Central memory CD8-positive, alpha-beta T cell (primary cell): ENCODE data around the gene ESRRA.

ENCODE experiments used
- ATAC-seq: fragments of 150-1000 bp; cut with Tn5 transposase; replicated peaks from 2 replicates; pipeline ENCODE4 v1.10.0; 2022; ENCODE audit warnings: mild to moderate bottlenecking, moderate FRiP score, moderate number of reproducible peaks; ENCODE audit not compliant: poor library complexity, severe bottlenecking; ENCODE audit errors: extremely low read depth
- DNase-seq, 2 donors: peaks; one replicate each; pipeline ENCODE4 v3.0.0; 2021; ENCODE audit warnings: low spot score in 2 of 2
- H3K27ac Mint-ChIP-seq: one replicate; pipeline ENCODE4 v1.8.0; 2022; ENCODE audit warnings: low read depth, mild to moderate bottlenecking, moderate library complexity, mixed read lengths
- H3K27me3 Mint-ChIP-seq: one replicate; pipeline ENCODE4 v1.8.0; 2022; ENCODE audit warnings: mixed read lengths
- H3K36me3 Mint-ChIP-seq: one replicate; pipeline ENCODE4 v1.8.0; 2022; ENCODE audit warnings: mild to moderate bottlenecking, moderate library complexity, mixed read lengths; ENCODE audit not compliant: insufficient read depth
- H3K4me1 Mint-ChIP-seq: one replicate; pipeline ENCODE4 v1.8.0; 2022; ENCODE audit warnings: mixed read lengths
- H3K4me3 Mint-ChIP-seq: one replicate; pipeline ENCODE4 v1.8.0; 2022; ENCODE audit warnings: mild to moderate bottlenecking, moderate library complexity, mixed read lengths
- H3K9me3 Mint-ChIP-seq: one replicate; pipeline ENCODE4 v1.8.0; 2022; ENCODE audit warnings: mixed read lengths

The ESRRA gene

GRCh38 chr11:64339754-64340408, 34.6 kb downstream of the ESRRA start, which contains the start of gene CCDC88B:
Gene CCDC88B, plus strand, starts transcription at chr11:64340204. Its CDS starts 63 bp downstream, at chr11:64340267.
- H3K4me3 Mint-ChIP-seq: peak within 1 kb of the TSS; percentile 87

GRCh38 chr11:64340671-64341335, 35.5 kb downstream of the ESRRA start:
- Mint-ChIP-seq H3K9me3 (no peaks in the 10 kb centered on the region), H3K27me3 (no peaks in the 10 kb centered on the region), H3K4me1 (peaks cover 37% of the 10 kb centered on the region), H3K27ac (peak overlapping the region; percentile 94), H3K36me3 (peaks cover 17% of the 10 kb centered on the region), H3K4me3 (peak overlapping the region; percentile 87)
- ATAC-seq (peak; percentile 31), DNase-seq (peak; percentile 65 to 66)

More at GRCh38 chr11:64339754-64340408, 34.6 kb downstream of the ESRRA start, which contains the start of gene CCDC88B:
- H3K27me3 Mint-ChIP-seq: no peaks in the 10 kb centered on the region
- DNase-seq (peak; percentile 75 to 89), ATAC-seq (peak; percentile 96)
- peak within 1 kb of the TSS; percentile 94 for H3K27ac Mint-ChIP-seq
- peaks cover 16% of the 10 kb centered on the region for H3K36me3 Mint-ChIP-seq
- no peaks in the 10 kb centered on the region for H3K9me3 Mint-ChIP-seq
- peaks cover 30% of the 10 kb centered on the region for H3K4me1 Mint-ChIP-seq

DNA sequence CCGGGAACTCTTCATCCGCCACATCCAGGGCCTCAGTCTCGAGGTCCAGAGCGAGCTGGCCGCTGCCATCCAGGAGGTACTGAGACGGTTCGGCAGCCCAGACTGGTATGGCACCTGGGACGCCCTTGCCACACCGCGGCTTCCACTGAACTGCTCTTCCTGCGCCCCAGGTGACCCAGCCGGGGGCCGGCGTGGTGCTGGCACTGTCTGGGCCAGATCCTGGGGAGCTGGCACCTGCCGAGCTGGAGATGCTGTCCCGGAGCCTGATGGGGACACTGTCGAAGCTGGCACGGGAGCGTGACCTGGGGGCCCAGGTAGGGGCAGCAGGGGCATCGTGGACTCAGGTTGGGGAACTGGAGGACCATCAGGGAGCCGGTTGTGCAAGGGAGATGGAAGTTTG, 36.1 kb downstream of the ESRRA start:
- Mint-ChIP-seq H3K4me1 (peaks cover 40% of the 10 kb centered on the region), H3K9me3 (no peaks in the 10 kb centered on the region), H3K36me3 (peaks cover 19% of the 10 kb centered on the region), H3K27ac (no peak overlapping the region), H3K4me3 (peak overlapping the region; percentile 87), H3K27me3 (no peaks in the 10 kb centered on the region)
- DNase-seq (no peak), ATAC-seq (no peak)

GRCh38 chr11:64341851-64342791, 36.8 kb downstream of the ESRRA start:
- H3K36me3 Mint-ChIP-seq: peaks cover 21% of the 10 kb centered on the region
- peak overlapping the region; percentile 87 for H3K4me3 Mint-ChIP-seq
- DNase-seq: peak; percentile 90 to 95
- ATAC-seq: peak; percentile 38
- H3K27ac Mint-ChIP-seq: peak overlapping the region; percentile 19
- no peaks in the 10 kb centered on the region for H3K9me3 Mint-ChIP-seq
- H3K27me3 Mint-ChIP-seq: no peaks in the 10 kb centered on the region
- H3K4me1 Mint-ChIP-seq: peaks cover 41% of the 10 kb centered on the region

- peaks cover 44% of the 10 kb centered on the region for H3K4me1 Mint-ChIP-seq
- ATAC-seq: no peak
- H3K36me3 Mint-ChIP-seq: peaks cover 23% of the 10 kb centered on the region
- H3K9me3 Mint-ChIP-seq: no peaks in the 10 kb centered on the region
- H3K27ac Mint-ChIP-seq: peak overlapping the region; percentile 19
- peak overlapping the region; percentile 87 for H3K4me3 Mint-ChIP-seq
- H3K27me3 Mint-ChIP-seq: no peaks in the 10 kb centered on the region
- DNase-seq: no peak
These were observed 37.8 kb downstream of the ESRRA start for GRCh38 chr11:64342869-64343745.

DNA sequence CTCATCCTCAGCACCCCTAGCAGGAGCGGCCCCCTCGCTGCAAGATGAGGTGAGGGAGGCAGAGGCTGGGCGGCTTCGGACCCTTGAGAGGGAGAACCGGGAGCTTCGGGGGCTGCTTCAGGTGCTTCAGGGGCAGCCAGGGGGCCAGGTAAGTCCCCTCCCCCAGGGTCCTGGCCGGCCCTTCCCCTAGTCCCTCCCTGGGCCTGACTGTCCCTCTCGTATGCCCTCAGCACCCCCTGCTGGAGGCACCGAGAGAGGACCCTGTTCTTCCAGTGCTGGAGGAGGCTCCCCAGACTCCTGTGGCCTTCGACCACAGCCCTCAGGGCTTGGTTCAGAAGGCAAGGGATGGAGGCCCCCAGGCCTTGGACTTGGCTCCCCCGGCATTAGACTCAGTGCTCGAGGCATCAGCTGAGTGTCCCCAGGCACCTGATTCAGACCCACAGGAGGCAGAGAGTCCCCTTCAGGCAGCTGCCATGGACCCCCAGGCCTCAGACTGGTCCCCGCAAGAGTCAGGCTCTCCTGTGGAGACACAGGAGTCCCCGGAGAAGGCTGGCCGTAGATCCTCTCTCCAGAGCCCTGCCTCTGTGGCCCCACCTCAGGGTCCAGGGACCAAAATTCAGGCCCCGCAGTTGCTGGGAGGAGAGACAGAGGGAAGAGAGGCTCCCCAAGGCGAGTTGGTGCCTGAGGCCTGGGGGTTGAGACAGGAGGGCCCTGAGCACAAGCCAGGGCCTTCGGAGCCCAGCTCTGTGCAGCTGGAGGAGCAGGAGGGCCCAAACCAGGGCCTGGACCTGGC, 38.6 kb downstream of the ESRRA start:
- Mint-ChIP-seq H3K9me3 (no peaks in the 10 kb centered on the region), H3K4me1 (peaks cover 43% of the 10 kb centered on the region), H3K4me3 (no peak overlapping the region), H3K27me3 (no peaks in the 10 kb centered on the region), H3K27ac (no peak overlapping the region), H3K36me3 (peaks cover 21% of the 10 kb centered on the region)
- ATAC-seq: no peak
- DNase-seq: no peak

GRCh38 chr11:64344787-64345186, 39.5 kb downstream of the ESRRA start:
- Mint-ChIP-seq H3K27ac (no peak overlapping the region), H3K27me3 (no peaks in the 10 kb centered on the region), H3K4me3 (no peak overlapping the region), H3K4me1 (peaks cover 35% of the 10 kb centered on the region), H3K9me3 (no peaks in the 10 kb centered on the region), H3K36me3 (peaks cover 23% of the 10 kb centered on the region)
- DNase-seq (no peak), ATAC-seq (no peak)

GRCh38 chr11:64347193-64347867, 42.0 kb downstream of the ESRRA start:
- peaks cover 21% of the 10 kb centered on the region for H3K4me1 Mint-ChIP-seq
- no peak for ATAC-seq
- H3K27me3 Mint-ChIP-seq: no peaks in the 10 kb centered on the region
- H3K4me3 Mint-ChIP-seq: no peak overlapping the region
- no peak for DNase-seq
- peaks cover 21% of the 10 kb centered on the region for H3K36me3 Mint-ChIP-seq
- no peaks in the 10 kb centered on the region for H3K9me3 Mint-ChIP-seq
- H3K27ac Mint-ChIP-seq: no peak overlapping the region

GRCh38 chr11:64348383-64349024, 43.2 kb downstream of the ESRRA start:
- H3K27ac Mint-ChIP-seq: no peak overlapping the region
- H3K4me1 Mint-ChIP-seq: peaks cover 21% of the 10 kb centered on the region
- no peaks in the 10 kb centered on the region for H3K27me3 Mint-ChIP-seq
- no peaks in the 10 kb centered on the region for H3K9me3 Mint-ChIP-seq
- ATAC-seq (no peak), DNase-seq (no peak)
- peaks cover 18% of the 10 kb centered on the region for H3K36me3 Mint-ChIP-seq
- no peak overlapping the region for H3K4me3 Mint-ChIP-seq

DNA sequence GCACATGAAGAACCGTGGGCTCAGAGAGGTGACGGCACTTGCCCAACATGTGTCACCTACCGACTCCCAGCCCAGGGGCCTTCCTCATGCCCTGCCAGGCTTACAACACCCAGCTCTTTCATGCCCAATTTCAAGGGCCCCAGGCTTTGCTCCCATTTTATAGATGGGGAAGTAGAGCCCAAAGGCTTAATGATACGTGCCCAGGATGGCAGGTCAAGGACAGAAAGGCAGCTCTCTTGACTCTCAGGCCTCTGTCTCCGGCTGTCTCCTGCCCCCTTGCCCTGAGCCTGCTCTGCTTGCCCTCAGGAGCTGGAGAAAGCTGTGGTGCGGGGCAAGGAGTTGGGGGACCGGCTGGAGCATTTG, 43.7 kb downstream of the ESRRA start:
- ATAC-seq (no peak), DNase-seq (no peak)
- peaks cover 21% of the 10 kb centered on the region for H3K4me1 Mint-ChIP-seq
- H3K27ac Mint-ChIP-seq: no peak overlapping the region
- no peak overlapping the region for H3K4me3 Mint-ChIP-seq
- no peaks in the 10 kb centered on the region for H3K27me3 Mint-ChIP-seq
- H3K9me3 Mint-ChIP-seq: no peaks in the 10 kb centered on the region
- peaks cover 18% of the 10 kb centered on the region for H3K36me3 Mint-ChIP-seq
